NCI-H187 treated with DMSO at 0.1 percent for 48 hours (cell line): ENCODE measurements around the gene PLB1.

Source experiments
- DNase-seq: peaks from one replicate; lab custom pipeline; 2025; lab: John Stamatoyannopoulos, UW

Gene PLB1

GRCh38 chr2:28591711-28592335 lies 96.0 kb downstream of the PLB1 start:
- no peak for DNase-seq

- DNase-seq: no peak
These were observed 96.6 kb downstream of the PLB1 start for GRCh38 chr2:28592481-28592880.

- DNase-seq: no peak
These were observed 97.4 kb downstream of the PLB1 start for GRCh38 chr2:28593160-28593755.

- no peak for DNase-seq
These were observed 98.1 kb downstream of the PLB1 start for GRCh38 chr2:28594000-28594331.

GRCh38 chr2:28594332-28595108 lies 98.7 kb downstream of the PLB1 start:
- peak; percentile 69 for DNase-seq

GRCh38 chr2:28595323-28595722 lies 99.5 kb downstream of the PLB1 start:
- no peak for DNase-seq

- no peak for DNase-seq
These were observed 102.6 kb downstream of the PLB1 start for GRCh38 chr2:28598484-28598883.

- no peak for DNase-seq
These were observed 104.3 kb downstream of the PLB1 start for GRCh38 chr2:28600181-28600580.

- DNase-seq: no peak
These were observed 105.8 kb downstream of the PLB1 start for GRCh38 chr2:28601616-28602015.

- DNase-seq: no peak
These were observed 106.3 kb downstream of the PLB1 start for GRCh38 chr2:28602136-28602660.

GRCh38 chr2:28602751-28603639 lies 107.1 kb downstream of the PLB1 start:
- no peak for DNase-seq

- DNase-seq: no peak
These were observed 108.0 kb downstream of the PLB1 start for GRCh38 chr2:28603821-28604220.

- no peak for DNase-seq
These were observed 108.5 kb downstream of the PLB1 start for GRCh38 chr2:28604284-28604843.

GRCh38 chr2:28606986-28607441 lies 111.2 kb downstream of the PLB1 start:
- DNase-seq: no peak

- no peak for DNase-seq
These were observed 112.1 kb downstream of the PLB1 start for GRCh38 chr2:28607730-28608499.

- no peak for DNase-seq
These were observed 112.9 kb downstream of the PLB1 start for GRCh38 chr2:28608500-28609424.

- DNase-seq: no peak
These were observed 114.8 kb downstream of the PLB1 start for GRCh38 chr2:28610583-28611201.

GRCh38 chr2:28612131-28612812 lies 116.4 kb downstream of the PLB1 start:
- DNase-seq: no peak

- DNase-seq: no peak
These were observed 117.3 kb downstream of the PLB1 start for GRCh38 chr2:28613186-28613585.
